ENCODE results near the gene FARP2. TPM values are rescaled to one million over a fixed set of nuclear protein-coding genes. Genes with fewer than 3 reads are reported as not detected.
"Not testable (repeated sequence)": the region's sequence is repeated elsewhere in the genome, so short reads cannot be mapped to it uniquely, and the experiment has no call there.

Gene FARP2
- polyA plus RNA-seq, 6 donors from 2014 or later: 24.4 to 35.6 (median 29.5) TPM

DNA sequence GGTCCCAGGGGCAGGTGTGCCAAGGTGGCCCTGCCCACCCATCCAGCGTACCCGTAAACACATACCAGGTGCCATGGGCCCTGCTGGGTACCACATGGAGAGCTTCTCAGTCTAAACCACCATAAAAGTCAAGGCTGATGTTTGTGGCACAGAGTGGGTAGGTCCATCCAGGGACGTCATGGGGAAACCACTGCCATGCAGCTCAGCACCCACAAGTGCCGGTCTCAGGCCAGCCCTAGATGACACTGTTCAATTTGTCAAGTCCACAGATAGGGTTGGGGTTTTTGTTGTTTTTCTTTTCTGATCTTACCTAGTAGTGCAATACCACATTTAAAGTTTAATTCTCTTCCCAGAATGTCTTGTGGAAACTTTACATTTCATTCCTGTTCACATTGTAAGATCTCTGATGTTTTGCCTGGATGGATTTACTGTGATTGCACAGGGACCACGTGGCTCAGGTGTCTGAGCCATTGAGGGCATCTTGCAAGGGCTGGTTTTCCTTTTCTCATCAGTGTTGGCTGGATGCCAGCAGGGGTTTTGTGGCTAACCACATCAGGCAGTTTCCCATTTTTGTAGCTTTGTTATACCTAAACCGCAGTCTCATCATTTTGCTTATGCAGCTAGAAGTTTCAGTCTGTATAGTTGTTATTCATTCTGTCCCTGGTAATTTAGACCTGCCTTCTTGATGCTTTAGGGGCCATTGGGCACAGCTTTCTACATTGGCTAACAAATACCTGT lies 87.6 kb downstream of the FARP2 start:
- H3K9me3 Mint-ChIP-seq: no peaks in the 10 kb centered on the region
- DNase-seq (peak; percentile 68), ATAC-seq (ENCODE audit: low read depth in 2 of 2) (peak; percentile 73 to 82)
- H3K27me3 Mint-ChIP-seq: peaks cover 0 to 6% (median 0%) of the 10 kb centered on the region in 3 donors
- H3K27ac Mint-ChIP-seq: peak overlapping the region; percentile 7 to 73 (median 62)
- peak overlapping the region in 2 of 8 donors; percentile 21 to 25 for H3K4me3 Mint-ChIP-seq
- H3K36me3 Mint-ChIP-seq: peaks cover 15 to 25% of the 10 kb centered on the region in 2 donors
- peaks cover 15 to 19% (median 18%) of the 10 kb centered on the region in 3 donors for H3K4me1 Mint-ChIP-seq

DNA sequence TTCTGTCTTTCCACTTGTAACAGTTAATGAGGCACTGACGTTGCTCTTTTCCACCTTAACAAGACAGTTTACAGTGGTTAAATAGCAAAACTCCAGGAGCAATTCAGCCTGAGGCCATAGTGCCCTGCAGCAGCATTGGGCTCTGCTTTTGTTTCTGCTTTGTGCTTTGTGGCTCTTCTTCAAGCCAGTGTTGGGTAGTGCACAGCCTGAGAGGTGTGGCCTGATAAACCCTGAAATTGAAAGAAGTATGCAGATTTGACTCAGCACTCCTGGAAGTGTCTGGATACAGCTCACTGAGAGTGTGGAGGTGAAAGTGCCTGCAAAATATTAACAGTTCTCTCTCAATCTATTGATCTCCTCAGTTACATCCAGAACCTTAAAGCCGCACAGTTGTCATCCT lies 89.3 kb downstream of the FARP2 start:
- H3K27me3 Mint-ChIP-seq: peaks cover 0 to 6% (median 0%) of the 10 kb centered on the region in 3 donors
- peak overlapping the region in 1 of 8 donors; percentile 35 for H3K4me3 Mint-ChIP-seq
- peaks cover 15 to 20% of the 10 kb centered on the region in 2 donors for H3K36me3 Mint-ChIP-seq
- no peak for DNase-seq
- no peak for ATAC-seq (ENCODE audit: low read depth in 2 of 2)
- no peaks in the 10 kb centered on the region for H3K9me3 Mint-ChIP-seq
- H3K27ac Mint-ChIP-seq: no peak overlapping the region
- H3K4me1 Mint-ChIP-seq: peaks cover 15 to 19% (median 18%) of the 10 kb centered on the region in 3 donors

DNA sequence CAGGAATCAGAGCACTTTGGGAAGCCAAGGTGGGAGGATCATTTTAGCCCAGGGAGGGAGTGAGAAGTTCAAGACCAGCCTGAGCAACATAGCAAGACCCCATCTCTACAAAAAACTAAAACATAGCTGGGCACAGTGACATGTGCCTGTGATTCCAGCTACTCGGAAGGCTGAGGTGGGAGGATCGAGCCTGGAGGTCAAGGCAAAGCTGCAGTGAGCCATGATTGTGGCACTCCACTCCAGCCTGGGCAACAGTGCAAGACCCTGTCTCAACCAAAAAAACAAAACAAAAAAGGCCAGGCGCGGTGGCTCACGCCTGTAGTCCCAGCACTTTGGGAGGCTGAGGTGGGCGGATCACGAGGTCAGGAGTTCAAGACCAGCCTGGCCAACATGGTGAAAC lies 94.0 kb downstream of the FARP2 start:
- not testable (repeated sequence) for ATAC-seq (ENCODE audit: low read depth in 2 of 2); H3K4me3 Mint-ChIP-seq; H3K4me1 Mint-ChIP-seq; H3K27ac Mint-ChIP-seq; DNase-seq; H3K27me3 Mint-ChIP-seq; H3K9me3 Mint-ChIP-seq
- H3K36me3 Mint-ChIP-seq: peaks cover 7 to 10% of the 10 kb centered on the region in 2 donors

DNA sequence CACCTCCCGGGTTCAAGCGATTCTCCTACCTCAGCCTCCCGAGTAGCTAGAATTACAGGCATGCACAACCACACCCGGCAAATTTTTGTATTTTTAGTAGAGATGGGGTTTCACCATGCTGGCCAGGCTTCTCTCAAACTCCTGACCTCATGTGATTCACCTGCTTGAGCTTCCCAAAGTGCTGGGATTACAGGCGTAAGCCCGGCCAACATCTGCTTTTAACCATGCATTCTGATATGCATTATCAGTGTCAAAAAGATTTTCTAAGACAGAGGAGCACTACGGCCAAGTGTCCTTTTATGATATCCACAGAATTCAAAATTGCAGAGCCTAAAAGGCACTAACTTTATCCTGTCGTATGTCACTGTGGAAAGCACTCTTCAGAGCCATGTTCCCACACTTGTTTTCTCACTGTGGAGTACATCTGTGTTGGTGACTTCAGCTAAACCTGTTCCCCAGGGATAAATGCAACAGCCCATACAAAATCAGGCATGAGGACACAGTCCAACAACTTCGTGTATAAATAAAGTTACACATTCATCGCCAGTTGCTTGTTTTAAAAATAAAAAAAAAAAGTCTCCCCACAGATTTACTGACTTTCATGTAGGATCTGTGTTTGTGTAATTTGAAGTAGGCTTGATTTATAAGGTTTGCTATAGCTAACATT lies 95.9 kb downstream of the FARP2 start:
- Mint-ChIP-seq H3K9me3 (no peaks in the 10 kb centered on the region), H3K27me3 (peaks cover 0 to 5% (median 0%) of the 10 kb centered on the region in 3 donors), H3K4me3 (no peak overlapping the region), H3K4me1 (peaks cover 0 to 3% (median 0%) of the 10 kb centered on the region in 3 donors), H3K27ac (no peak overlapping the region), H3K36me3 (peaks cover 4 to 6% of the 10 kb centered on the region in 2 donors)
- DNase-seq: no peak
- no peak for ATAC-seq (ENCODE audit: low read depth in 2 of 2)

DNA sequence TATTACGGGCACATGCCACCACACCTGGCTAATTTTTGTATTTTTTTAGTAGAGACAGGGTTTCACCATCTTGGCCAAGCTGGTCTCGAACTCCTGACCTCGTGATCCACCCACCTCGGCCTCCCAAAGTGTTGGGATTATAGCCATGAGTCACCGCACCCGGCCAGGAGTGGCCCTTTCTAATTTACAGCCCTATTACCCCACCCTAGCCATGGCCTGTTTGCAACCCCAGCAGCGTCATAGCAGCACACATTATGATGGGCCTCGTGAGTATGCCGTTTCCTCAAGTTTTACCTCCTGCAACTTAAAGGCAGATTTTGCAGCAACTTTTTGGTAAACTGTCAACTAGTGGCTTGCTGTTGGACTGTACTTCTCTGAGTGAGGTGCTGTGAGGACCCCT lies 97.8 kb downstream of the FARP2 start:
- H3K9me3 Mint-ChIP-seq; H3K4me3 Mint-ChIP-seq; ATAC-seq (ENCODE audit: low read depth in 2 of 2); H3K27me3 Mint-ChIP-seq; DNase-seq; H3K36me3 Mint-ChIP-seq; H3K4me1 Mint-ChIP-seq: not testable (repeated sequence)
- peak overlapping the region in 1 of 6 donors; percentile 65 for H3K27ac Mint-ChIP-seq

DNA sequence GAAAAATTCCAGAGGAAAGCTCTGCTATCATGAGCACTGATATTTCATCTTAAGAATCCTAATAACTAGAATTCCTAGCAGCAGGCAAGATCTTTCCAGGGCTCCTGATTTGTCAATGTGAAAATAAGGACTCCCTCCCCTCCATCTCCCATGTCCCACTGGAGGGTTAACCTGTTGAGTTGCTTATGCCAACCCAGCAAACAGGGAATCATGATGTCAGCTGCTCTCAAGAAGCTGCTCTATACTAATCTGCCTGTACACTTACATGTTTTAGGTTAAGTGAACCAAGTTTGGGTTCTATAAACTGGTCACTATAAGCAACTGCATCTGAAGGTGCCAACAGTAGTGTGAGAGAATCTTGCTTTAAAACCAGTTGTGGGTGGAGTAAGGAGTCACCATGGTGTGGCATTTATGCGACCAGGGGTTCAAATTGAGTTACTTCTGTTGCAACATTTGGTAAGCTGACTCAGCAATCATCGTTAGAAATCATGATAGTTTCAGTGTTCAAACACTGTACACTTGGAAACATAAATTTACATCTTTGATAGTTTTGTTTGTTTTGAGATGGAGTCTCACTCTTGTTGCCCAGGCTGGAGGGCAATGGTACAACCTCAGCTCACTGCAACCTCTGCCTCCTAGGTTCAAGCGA lies 98.9 kb downstream of the FARP2 start:
- H3K27me3 Mint-ChIP-seq: peaks cover 0 to 6% (median 0%) of the 10 kb centered on the region in 3 donors
- H3K27ac Mint-ChIP-seq: no peak overlapping the region
- no peaks in the 10 kb centered on the region for H3K9me3 Mint-ChIP-seq
- DNase-seq: no peak
- ATAC-seq (ENCODE audit: low read depth in 2 of 2): no peak
- no peak overlapping the region for H3K4me3 Mint-ChIP-seq
- H3K4me1 Mint-ChIP-seq: no peaks in the 10 kb centered on the region
- H3K36me3 Mint-ChIP-seq: no peaks in the 10 kb centered on the region

DNA sequence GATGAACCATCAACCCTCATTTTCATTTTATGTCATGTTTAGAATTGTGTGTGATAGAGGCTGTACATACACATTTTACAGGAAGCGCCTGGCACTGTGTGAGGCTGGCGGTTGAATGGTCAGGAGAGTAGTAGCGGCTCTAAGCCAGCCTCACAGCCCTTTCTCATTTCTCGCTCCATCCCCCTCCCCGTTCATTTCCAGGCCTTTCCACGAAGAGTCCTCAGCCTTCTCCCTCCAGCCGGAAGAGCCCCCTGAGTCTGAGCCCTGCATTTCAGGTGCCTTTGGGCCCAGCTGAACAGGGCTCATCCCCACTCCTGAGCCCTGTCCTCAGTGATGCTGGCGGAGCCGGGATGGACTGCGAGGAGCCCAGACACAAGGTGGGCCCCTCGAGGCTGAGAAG lies 100.5 kb downstream of the FARP2 start:
- ATAC-seq (ENCODE audit: low read depth in 2 of 2): no peak
- peaks cover 0 to 6% (median 0%) of the 10 kb centered on the region in 3 donors for H3K27me3 Mint-ChIP-seq
- H3K9me3 Mint-ChIP-seq: no peaks in the 10 kb centered on the region
- no peak overlapping the region for H3K4me3 Mint-ChIP-seq
- no peak for DNase-seq
- H3K36me3 Mint-ChIP-seq: no peaks in the 10 kb centered on the region
- no peaks in the 10 kb centered on the region for H3K4me1 Mint-ChIP-seq
- peak overlapping the region in 2 of 6 donors; percentile 22 to 82 for H3K27ac Mint-ChIP-seq

DNA sequence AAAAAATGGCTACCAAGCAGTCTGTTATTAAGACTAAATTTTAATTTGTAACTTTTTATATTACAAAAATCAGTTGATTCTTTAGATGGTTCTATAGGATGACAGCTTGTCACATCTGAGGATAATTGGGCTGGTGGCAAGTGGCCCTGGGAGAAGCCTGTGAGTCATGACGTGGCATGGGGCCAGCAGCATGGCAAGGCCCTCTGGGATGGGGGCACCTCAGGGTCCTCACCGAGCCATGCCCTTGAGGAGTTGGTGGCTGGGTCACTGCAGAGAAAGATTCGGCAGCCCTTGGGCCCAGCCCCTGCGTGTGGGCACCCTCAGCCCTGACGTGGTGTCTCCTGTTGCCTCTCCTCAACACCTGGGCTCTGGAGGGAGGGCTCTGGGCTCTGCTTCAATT lies 102.6 kb downstream of the FARP2 start:
- Mint-ChIP-seq H3K4me3 (no peak overlapping the region), H3K27ac (no peak overlapping the region), H3K9me3 (no peaks in the 10 kb centered on the region), H3K36me3 (no peaks in the 10 kb centered on the region), H3K27me3 (peaks cover 0 to 6% (median 0%) of the 10 kb centered on the region in 3 donors), H3K4me1 (no peaks in the 10 kb centered on the region)
- ATAC-seq (ENCODE audit: low read depth in 2 of 2) (no peak), DNase-seq (no peak)

DNA sequence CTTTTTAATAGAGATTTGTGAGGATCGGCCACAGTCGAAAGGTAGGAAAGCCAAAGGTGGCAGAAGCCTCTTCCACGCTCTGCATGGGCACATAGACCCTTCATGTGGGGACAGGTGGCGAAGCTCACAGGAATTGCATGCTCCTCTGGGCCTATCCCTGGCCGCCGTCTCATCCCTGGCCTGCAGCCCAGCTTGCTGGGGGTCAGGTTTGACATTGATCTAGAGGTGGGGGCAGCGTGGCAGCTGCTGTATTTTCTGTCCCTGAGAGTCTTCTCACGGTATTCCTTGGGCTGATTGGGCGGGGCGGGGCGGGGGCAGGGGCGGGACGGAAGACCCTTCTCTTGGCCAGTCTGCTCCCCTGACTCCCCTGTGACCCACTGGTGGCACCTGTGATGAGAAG lies 103.4 kb downstream of the FARP2 start:
- Mint-ChIP-seq H3K27ac (no peak overlapping the region), H3K4me3 (no peak overlapping the region), H3K4me1 (no peaks in the 10 kb centered on the region), H3K27me3 (peaks cover 0 to 6% (median 0%) of the 10 kb centered on the region in 3 donors), H3K9me3 (no peaks in the 10 kb centered on the region), H3K36me3 (no peaks in the 10 kb centered on the region)
- ATAC-seq (ENCODE audit: low read depth in 2 of 2) (no peak), DNase-seq (no peak)

DNA sequence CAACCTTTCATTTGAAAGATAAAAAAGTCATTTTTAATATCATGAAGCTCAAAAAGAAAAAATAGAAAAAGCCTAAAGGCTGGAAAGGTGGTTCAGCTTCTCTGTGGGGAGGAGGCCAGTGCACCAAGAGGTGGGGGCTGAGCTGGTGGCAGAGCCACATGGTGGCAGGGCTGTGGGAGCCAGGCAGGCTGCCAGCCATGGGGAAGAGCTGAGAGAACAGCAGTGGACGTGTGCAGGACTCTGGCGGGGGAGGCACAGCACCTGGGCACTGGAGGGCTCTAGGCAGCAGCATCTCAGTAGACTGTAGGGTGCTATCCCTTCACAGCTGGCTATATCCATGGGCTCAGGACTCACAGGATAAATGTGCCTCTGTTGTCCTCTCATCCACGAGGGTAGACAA lies 104.5 kb downstream of the FARP2 start:
- no peak for ATAC-seq (ENCODE audit: low read depth in 2 of 2)
- Mint-ChIP-seq H3K27me3 (peaks cover 0 to 6% (median 0%) of the 10 kb centered on the region in 3 donors), H3K9me3 (no peaks in the 10 kb centered on the region), H3K4me1 (no peaks in the 10 kb centered on the region), H3K27ac (peak overlapping the region in 1 of 6 donors; percentile 6), H3K36me3 (no peaks in the 10 kb centered on the region), H3K4me3 (peak overlapping the region in 1 of 8 donors; percentile 21)
- no peak for DNase-seq

DNA sequence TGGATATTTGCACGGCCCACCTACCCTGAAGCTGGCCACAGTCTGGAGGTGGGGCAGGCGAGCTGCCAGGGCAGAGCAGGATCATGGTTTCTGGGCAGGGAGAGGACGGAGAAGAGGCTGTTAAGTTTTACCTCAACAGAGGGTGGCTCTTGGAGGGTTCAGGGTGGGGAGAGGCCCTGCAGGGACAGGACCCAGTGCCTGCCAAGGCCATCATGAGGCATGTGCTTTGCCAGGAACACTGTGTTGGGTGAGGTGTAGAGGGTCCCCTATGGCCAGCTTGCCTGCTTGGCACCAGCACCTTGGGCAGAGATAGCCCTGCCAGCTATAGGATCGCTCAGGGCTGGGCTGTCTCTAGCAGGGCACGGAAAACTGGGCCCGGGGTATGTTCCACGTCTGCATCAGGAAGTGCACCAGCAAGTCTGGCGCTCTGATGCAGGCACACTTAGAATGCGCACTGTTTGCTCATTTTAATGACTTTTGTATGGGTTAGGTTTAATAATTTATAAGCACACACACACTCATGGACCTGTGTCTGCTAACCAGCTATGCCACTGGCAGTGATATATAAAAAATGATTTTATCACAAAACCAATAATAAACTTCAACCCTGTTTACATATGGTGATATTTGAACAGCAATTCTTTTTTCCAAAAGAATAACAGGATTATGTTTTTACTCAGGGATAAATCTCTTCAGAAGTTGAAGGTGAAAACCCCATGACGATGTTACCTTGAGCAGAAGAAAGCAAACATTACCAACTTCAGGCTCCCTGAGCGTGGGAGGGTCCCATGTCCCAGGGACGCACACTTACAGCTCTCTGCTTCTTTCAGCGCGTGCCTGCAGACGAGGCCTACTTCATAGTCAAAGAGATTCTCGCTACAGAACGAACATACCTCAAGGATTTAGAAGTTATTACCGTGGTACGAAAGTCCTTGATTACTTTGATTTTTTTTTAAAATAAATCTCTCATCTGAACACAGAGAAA lies 105.9 kb downstream of the FARP2 start:
- Mint-ChIP-seq H3K4me1 (no peaks in the 10 kb centered on the region), H3K4me3 (no peak overlapping the region), H3K9me3 (no peaks in the 10 kb centered on the region), H3K27me3 (peaks cover 0 to 6% (median 0%) of the 10 kb centered on the region in 3 donors), H3K27ac (no peak overlapping the region), H3K36me3 (no peaks in the 10 kb centered on the region)
- DNase-seq (no peak), ATAC-seq (ENCODE audit: low read depth in 2 of 2) (no peak)

DNA sequence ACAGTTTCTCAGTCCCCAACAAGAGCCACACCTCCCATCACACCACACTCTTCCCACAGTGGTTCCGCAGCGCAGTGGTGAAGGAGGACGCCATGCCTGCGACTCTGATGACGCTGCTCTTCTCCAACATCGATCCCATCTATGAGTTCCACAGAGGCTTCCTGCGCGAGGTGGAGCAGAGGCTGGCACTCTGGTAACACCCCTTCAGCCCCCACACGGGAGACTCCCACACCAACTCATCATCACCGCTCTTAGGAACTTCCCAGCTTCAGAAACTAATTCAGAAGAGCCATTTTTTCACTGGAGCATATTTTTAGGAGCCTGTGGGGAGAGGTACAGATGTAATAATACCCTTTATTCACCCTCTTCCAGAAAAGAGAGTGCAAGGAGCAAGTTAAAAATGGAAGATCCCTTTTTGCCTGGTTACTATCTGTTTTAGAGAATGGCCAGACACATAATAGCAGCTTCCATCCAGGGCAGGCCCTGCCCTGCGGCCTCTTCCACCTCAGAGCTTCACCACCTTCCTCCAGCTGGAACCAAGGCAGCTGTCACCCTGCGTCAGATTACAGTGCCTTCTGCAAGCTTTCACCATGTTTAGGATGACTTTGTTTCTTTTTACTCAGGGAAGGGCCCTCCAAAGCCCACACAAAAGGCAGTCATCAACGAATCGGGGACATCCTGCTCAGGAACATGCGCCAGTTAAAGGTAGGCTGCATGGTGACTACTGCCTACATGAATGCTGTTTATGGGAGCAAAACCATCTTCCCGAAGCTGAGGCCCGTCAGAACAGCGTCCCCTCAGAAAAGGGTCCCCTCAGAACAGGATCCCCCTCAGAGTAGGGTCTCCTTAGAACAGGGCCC lies 107.4 kb downstream of the FARP2 start:
- Mint-ChIP-seq H3K27me3 (no peaks in the 10 kb centered on the region), H3K36me3 (no peaks in the 10 kb centered on the region), H3K9me3 (no peaks in the 10 kb centered on the region), H3K27ac (peak overlapping the region in 1 of 6 donors; percentile 5), H3K4me3 (no peak overlapping the region), H3K4me1 (no peaks in the 10 kb centered on the region)
- DNase-seq: no peak
- ATAC-seq (ENCODE audit: low read depth in 2 of 2): no peak
